GM21786 (cell line): ENCODE data around the gene MTG1.
"Not testable (repeated sequence)": the region's sequence is repeated elsewhere in the genome, so short reads cannot be mapped to it uniquely, and the experiment has no call there.

Source experiments
- ATAC-seq: cut with Tn5 transposase; IDR thresholded peaks from one replicate; pipeline ENCODE4 v1.9.1; 2021; ENCODE audit not compliant: unreplicated experiment

Gene MTG1

DNA sequence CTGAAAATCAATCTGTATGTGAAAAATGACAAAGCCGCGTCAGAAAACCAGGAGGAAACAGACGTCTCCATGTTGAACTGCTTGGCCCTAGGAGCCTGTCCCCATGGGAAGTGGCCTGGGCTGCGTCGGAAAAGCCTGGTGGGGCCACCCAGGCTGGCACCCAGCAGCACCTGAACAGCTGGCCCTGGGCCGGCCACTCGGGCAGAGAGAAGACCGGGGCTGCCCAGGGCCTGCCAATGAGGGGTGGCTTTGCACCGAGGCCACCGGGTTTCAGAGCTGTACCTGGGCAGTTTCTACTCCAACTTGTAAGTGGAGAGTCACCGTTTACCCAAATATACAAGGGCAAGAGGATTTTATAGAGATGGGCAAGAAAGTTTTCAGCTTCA is 35.0 kb upstream of the MTG1 start:
- ATAC-seq: no peak

DNA sequence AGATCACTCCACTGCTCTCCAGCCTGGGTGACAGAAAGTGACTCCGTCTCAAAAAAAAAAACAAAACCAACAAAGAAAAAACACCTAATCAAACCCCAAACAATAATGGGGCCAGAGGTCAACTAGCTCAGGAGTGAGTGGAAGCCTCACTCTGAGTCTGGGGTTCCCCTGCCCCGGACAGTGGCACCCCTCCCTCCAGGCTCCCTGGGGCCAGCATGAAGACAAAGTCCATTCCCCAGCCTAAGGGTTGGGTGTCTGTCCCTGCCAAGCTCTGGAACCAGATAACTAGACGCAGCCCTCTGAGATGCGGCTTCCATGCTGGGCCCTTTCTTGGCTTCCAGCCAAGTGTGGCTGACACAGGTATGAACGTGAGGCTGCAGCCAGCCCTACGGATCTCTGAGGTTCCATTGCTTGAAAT is 34.4 kb upstream of the MTG1 start:
- ATAC-seq: no peak

DNA sequence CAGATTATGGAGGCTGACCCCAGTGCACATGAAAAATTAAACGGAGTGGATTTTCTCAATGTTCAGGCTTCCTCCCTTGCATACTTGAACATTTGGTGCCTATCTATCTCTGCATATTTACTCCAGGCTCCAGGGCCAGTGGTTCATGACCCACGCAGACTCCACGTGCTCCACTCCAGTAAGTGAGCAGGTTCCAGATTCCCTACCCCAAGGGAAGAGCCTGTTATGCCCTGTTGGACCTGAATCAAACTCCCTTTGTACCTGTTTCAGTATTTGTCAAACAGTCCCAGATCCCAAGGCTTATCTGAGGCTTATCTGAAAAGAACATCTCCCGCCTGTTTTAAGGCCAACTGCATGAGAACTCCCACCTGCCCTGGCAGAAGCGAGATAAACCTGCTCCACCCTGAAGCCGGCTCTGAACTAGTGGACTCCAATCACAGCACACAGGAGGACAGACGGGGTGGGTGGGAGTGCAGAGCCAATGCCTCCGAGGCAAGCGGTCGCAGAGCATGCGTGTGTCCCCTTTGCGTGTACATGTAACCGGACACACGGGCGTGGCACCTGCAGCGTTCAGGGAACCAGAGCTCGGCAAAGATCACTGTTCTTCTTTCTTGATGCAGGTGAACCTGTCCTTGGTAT is 33.9 kb upstream of the MTG1 start:
- no peak for ATAC-seq

DNA sequence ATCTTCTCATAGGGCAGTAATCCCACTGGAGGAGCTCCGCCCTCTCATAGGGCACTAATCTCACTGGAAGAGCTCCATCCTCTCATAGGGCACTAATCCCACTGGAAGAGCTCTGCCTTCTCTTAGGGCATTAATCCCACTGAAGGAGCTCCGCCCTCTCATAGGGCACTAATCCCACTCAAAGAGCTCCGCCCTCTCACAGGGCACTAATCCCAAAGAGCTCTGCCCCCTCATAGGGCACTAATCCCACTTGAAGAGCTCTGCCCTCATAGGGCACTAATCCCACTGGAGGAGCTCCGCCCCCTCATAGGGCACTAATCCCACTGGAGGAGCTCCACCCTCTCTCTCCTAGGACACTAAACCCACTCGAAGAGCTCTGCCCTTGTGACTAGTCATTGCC is 32.7 kb upstream of the MTG1 start:
- no peak for ATAC-seq

DNA sequence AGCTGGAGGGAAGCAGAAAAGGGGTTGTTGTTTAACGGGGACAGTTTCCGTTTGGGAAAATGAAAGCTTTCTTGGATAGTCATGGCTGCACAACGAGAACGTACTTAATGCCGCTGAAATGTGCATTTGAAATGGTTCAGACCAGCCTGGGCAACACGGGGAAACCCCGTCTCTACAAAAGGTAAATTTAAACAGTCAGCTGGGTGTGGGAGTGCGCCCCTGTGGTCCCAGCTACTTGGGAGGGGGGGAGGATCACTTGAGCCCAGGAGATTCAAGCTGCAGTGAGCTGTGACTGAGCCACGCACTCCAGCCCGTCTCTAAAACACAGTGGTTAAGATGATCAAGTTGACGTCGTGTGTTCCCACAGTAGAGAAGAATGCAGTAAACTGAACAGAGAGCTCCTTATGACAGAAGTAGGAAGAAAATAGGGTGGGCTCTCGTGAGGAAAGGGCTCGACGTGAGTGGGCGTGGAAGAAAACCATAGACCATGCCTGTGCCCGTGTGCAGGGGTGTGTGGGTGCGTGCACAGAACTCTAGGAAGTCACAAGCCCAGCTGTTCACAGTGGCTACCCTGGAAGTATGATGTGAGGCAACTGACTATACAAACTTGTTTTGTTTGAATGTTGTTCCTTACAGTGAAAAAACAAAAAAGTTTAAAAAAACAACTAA is 32.0 kb upstream of the MTG1 start:
- no peak for ATAC-seq

DNA sequence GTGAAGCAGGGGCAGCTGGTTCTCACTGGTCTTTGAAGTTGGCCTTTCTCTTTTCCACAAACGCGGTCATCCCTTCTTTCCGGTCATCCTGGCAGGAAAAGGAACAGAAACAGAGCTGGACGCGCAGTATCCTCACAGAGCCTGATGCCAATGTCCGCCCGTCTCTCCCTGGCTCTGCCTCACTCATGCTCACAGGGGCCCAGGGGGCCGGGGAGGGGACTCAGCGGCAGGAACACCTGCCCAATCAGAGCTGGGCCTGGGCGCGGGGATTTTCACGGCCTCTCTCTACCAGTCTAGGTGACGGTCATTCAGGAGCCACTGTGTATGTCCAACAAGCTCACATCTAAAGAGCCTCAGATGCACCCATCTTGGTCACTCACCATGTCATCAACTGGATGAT is 31.1 kb upstream of the MTG1 start:
- ATAC-seq: no peak

DNA sequence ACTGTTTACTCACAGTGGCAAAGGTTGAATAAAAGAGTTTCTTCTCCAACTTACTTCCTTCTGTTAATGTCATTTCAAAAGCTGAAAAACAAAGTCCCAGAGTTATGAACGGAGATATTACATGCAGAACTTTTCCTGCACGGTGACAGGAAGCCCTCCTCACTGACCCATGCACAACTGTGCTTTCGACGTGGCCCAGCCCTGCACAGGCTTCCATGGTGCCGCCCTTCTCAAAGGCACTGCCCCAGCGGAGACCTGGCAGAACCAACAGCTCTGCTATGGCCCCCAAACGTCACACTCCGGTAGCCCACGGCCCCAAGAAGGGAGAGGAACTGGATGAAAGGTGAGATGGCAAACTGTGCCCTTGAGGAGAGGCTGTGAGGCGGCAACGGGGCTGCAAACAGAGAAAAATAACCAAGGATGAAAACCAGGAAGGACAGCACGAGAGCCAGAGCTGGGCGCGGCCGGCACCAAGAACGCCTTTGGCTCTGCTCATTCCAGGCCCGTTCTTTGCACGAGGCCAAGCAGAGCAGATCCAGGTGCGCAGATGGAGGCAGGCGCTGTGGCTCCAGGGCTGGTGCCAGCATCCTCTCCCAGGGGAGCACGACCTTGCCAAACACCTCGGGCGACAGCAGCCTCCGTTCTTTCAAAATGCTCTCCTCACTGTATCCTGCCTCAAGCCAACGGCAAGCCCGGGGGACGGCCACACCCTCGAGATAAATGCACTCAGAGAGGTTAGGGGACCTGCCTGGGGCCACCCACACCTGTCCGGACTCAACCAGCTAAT is 29.1 kb upstream of the MTG1 start:
- no peak for ATAC-seq

DNA sequence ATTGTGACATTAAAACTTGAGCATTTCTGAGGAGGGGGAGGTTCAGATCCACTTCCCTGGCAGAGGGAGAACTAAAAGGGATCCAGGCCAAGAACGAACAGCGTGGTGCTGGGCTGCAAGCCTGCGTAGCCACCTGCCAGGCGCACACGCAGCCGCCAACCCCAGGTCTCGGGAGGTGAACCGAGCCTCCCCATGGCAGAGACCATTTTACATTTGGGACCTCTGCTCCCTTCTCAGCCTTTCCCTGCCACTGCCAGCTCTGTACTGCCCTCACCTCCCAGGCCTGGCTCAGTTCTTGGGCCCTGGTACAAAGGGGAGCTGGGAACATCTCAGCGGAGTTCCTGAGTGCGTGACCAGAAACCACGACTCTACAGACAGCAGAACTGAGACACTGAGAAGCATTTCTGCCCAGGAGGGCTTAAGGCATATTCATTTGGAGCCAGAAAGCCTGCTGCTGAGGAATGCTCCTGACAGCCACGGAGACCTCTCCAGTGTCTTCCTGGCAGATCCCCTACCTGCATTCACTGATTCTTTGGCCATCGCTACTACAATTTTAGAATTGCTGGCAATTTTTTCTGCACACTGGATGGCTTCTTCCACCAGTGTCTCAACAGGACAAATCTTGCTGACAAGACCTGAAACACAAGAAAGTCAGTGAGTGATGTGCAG is 28.4 kb upstream of the MTG1 start:
- ATAC-seq: no peak

DNA sequence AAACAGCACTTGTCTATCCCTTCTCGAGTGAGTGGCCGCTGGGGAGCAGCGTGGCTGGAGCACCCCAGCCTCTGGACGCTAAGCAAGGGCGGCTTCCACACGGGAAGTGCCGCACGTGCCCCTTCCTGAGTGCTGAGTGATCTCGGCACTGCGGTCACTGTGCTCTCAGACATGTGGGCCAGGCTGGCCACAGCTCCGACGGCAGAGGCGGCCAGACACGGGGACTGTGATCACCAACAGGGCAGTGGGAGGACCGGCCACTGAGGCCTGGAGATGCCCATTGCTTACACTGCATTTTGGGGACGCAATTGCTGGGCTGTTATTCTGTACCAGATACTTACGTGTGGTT is 27.9 kb upstream of the MTG1 start:
- ATAC-seq: no peak

DNA sequence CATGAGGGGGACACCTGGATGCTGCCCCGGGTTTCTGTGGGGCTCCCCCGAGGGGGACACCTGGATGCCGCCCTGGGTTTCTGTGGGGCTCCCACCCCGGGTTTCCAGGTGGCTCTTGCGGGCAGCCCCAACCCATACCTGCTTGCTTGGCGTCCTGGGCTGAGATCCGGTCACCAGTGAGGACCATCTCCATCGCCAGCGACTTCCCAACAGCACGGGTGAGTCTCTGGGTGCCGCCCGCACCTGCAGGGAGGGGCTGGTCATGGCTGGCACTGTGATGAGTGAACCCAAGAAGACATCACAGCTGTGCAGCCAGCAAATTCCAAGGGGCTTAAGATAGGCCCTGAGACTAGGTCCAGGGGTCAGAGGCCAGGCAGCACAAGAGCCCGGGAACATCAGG is 27.2 kb upstream of the MTG1 start:
- no peak for ATAC-seq

DNA sequence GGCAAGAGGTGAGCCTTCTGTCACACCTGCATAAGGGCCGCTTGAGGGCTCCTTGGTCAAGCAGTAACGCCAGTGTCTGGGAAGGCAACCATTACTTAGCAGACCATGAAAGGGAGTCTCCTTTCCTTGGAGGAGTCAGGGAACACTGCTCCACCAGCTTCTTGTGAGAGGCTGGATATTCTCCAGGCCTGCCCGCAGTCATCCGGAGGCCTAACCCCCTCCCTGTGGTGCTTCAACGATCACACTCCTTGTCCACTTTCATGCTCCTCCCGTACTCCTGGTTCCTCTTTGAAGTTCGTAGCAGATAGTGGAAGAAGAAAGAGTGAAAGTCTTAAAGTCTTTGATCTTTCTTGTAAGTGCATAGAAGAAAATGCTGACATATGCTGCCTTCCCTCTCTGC is 26.5 kb upstream of the MTG1 start:
- not testable (repeated sequence) for ATAC-seq

DNA sequence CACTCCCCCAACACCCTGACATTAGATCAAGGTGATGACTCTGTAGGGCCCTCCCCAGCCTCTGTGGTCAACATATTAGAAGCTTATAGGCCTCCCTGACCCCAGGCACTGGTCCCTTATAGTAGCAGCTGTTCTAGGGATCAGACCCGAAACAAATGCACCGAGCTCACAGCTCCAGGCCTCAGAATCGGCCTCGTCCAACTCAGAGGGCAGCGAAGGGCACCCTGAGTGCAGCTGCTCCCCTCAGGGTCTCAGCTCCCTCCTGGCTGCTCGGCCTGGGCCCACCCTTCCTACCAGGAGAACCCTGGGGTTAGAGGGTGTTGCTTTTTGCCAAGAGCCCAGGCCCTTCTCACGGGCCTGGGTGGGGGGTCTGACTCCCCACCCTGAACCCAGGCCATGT is 25.8 kb upstream of the MTG1 start:
- no peak for ATAC-seq

DNA sequence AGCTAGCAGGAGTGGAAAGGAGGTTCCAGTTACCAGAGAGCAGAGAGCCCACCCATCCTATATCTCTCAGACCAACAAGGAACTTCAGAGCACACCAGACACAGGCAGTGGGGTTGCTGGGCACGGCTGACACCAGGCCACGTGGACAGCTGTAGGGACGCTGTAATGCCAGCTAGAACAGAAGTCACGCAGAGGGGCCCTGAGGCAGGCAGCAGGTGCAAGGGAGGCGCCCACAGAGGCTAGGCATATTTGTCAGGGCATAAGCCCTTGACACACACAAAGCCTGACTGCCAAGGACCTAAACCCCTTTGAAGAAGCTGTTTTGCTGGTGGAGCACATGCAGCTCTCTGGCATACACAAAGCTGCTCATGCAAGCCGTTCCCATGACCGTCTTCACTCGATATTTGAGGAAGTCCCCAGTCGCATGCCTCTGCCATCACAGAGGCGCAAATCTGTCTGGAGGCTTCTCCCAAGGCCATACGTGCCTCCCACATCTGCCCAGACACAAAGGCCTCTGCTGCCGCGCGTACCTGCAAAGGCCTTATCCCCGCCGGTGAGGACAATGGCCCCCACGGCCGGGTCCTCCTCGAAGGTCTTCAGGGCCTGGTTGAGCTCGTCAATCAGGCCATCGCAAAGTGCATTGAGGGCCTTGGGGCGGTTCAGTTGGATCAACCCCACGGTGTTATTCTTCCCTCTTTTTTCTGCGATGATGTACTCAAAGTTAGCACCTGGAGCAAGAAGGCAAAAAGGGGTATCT is 23.7 kb upstream of the MTG1 start:
- ATAC-seq: no peak

DNA sequence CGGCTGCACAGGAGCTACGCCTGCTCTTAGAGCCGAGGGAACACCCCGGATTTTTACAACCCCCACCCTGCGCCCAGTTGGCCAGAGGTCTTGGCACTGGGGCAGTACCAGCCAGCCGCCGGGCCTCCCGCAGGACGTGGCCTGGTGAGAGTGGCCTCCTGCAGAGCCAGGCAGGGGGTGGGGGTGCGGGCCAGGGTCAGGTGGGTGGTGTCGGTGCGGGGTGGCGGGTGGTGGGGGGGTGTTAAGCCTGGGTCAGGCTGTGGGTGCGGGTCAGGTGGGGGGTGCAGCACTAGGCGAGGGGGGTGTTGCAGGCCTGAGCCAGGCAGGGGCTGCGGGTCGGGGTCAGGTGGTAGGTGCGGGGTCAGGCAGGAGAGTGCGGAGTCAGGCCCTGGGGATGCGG is 21.4 kb upstream of the MTG1 start:
- ATAC-seq: no peak

DNA sequence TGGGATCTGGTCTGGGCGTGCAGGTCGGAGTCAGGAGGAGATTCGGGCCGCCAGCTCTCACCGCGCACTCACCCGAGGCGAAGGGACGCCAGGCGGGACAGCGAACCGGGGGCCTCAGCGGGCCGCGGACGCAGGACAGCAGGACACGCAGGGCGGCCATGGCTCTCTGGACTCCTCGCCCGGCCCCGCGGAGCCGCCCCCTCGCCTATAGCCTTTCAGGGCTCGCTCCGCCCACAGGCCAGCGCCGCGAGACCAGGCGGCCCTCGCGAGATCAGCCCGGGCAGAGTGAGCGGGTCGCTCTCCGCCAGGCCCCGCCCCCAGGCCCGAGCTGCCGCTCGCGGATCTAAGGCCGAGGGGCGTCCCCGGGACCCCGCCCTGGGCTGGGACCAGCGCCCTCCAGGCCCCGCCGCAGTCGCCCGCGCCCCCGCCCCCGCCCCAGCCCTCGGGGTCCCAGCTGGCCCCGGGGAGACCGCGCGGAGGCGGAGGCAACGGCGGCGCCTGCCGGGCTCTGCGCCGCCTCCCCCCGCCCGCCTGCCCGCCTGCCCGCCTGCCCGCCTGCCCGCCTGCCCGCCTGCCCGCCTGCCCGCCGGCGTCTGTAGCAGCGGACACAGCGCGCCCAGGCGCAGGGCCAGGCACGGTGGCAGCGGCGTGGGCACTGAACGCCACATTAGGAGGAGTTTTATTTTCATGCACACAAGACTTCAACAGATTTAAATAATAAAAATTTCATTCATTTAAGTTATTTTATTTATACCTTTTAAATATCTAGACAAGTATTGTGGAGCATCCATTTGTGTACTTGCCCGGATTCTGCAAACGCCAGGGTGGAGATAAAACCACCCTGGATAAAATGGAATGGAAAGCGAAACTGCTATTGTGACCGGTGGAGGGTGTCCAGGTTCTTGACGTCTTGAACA is 20.5 kb upstream of the MTG1 start, which contains the start of gene ECHS1:
Gene ECHS1 (minus strand): TSS at position 181 of the 917 bp plus-strand sequence. CDS start 21 bp downstream, at position 160.
- ATAC-seq: peak; percentile 90

DNA sequence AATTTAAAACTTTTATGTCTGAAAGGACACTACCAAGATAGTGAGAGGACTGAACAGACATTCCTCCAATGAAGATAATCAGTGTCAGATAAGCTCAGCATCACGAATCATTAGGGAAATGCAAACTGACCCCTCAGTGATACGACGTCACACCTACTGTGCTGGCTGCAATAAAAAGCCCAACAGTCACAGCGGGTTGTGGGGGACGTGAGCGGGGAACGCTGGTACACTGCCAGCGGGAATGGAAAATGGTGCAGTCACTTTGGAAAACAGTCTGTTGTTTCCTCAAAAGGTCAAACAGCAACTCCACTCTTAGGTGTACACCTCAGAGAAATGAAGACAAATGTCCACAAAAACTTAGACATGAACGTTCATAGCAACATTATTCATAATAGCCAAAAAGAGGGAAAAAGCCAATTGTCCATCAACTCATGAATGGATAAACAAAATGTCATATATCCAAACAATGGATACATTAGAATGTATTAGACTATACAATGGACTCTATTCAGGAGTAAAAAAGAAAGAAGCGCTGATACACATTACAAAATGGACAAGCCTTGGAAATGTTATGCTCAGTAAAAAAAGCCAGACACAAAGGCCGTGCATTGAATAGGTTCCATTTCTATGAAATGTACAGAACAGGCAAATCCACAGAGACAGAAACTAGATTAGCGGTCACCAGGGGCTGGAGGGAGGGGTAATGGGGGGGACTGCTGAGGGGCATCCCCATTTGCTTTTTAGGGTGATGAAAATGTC is 18.4 kb upstream of the MTG1 start:
- no peak for ATAC-seq

DNA sequence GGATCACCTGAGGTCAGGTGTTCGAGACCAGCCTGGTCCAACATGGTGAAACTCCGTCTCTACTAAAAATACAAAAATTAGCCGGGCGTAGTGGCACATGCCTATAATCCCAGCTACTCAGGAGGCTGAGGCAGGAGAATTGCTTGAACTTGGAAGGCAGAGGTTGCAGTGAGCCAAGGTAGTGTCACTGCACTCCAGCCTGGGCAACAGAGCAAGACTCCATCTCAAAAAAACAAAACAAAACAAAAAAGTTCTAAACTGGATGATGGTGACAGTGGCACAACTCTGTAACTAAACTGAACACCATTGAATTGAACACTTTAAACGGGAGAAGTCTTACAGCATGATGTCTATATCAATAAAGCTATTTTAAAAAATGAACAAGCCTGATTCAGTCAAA is 17.8 kb upstream of the MTG1 start:
- ATAC-seq: not testable (repeated sequence)

DNA sequence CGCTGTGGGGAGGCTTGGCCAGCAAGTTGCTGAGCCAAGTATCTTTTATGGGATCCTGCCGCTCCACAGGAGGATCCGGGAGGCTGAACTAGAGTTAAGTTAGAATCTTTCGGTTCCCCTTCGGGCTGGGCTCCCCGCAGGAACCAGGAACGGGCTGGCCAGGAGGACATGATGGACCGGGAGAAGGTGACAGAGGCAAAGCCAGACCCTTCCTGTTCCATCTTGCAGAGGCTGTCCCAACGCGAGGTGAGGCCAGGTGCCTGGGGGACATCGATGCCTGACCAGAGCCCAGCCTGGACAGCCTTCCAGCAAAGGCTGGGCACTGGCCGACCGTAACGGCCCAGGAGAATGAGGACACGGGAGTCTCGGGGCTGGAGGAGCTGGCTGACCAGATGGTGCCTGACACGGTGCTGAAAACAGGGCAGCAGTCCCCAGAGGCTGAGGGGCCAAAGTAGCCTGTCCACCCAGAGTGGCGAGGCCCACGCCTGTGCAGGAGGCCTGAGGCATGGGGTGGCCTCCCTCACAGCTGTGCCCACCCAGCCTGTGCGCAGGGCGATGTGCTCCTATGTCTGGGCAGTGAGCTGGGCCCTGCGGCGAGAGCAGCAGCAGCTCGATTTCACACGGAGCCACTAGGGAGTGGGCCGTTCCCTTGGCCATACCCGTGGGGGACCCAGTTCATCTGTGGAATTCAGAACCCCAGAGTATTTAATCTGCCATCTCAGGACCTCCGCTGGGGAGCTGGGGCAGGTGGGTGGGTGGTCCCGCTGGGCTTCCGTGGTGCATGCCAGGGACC is 16.7 kb upstream of the MTG1 start:
- ATAC-seq: no peak
